GM12873 (cell line): ENCODE measurements around the gene DHRSX.

Experiments
- CTCF ChIP-seq: IDR thresholded peaks from 2 replicates; pipeline ENCODE4 v1.5.1; 2012; ENCODE audit warnings: low read depth, mild to moderate bottlenecking, moderate library complexity, low read length, control low read depth; ENCODE audit not compliant: insufficient read depth; ENCODE audit errors: missing control alignments

Gene DHRSX

GRCh38 chrX:2330910-2331309 lies 169.9 kb downstream of the DHRSX start:
- no peak for TF ChIP-seq CTCF

DNA sequence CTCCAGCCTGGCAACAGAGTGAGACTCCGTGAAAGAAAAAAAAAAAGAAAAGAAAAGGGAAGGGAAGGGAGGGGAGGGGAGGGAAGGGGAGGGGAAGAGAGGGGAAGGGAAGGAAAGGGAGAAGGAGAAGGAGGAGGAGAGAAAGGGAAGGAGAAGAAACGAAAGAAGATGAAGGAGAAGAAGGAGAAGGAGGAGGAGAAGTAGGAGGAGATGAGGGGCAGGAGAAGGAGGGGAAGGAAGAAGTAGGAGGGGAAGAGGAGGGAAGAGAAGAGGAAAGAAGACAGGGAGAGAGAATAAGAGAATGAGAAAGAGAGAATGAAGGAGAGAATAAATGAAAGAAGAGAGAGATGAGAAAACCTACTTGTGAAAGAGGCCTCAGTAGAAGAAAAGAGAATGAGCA lies 170.3 kb downstream of the DHRSX start:
- no peak for TF ChIP-seq CTCF

DNA sequence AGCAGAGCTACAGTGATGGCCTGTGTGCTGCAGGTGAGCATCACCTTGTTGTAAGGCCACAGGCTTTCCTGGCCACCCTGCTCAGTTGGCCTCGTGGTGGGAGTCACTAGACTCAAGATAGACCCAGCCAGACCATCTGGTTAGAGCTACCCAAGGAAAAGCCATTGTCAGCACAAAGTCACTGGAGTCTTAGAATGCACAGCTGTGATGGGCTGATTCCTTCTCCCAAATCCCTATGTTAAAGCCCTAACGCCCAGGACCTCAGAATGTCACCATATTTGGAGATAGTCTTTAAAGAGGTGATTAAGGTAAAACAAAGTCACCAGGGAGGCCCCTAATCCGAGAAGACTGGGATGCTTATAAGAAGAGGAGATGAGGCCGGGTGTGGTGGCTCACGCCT lies 173.4 kb downstream of the DHRSX start:
- TF ChIP-seq CTCF: no peak

- no peak for TF ChIP-seq CTCF
Measured at GRCh38 chrX:2325076-2325784, 175.5 kb downstream of the DHRSX start.

GRCh38 chrX:2324151-2324550 lies 176.6 kb downstream of the DHRSX start:
- TF ChIP-seq CTCF: no peak

- TF ChIP-seq CTCF: no peak
Measured at GRCh38 chrX:2321411-2321810, 179.4 kb downstream of the DHRSX start.

GRCh38 chrX:2320580-2321327 lies 180.0 kb downstream of the DHRSX start:
- no peak for TF ChIP-seq CTCF
